Measurements from ENCODE around the gene PDE9A.

Gene PDE9A

GRCh38 chr21:42638266-42638863 lies 15.1 kb upstream of the PDE9A start:
- in situ Hi-C loops (cut with HindIII; ENCODE audit: low sequenced_read_pairs) = no loop called here
- TF ChIP-seq, protein P1, sequence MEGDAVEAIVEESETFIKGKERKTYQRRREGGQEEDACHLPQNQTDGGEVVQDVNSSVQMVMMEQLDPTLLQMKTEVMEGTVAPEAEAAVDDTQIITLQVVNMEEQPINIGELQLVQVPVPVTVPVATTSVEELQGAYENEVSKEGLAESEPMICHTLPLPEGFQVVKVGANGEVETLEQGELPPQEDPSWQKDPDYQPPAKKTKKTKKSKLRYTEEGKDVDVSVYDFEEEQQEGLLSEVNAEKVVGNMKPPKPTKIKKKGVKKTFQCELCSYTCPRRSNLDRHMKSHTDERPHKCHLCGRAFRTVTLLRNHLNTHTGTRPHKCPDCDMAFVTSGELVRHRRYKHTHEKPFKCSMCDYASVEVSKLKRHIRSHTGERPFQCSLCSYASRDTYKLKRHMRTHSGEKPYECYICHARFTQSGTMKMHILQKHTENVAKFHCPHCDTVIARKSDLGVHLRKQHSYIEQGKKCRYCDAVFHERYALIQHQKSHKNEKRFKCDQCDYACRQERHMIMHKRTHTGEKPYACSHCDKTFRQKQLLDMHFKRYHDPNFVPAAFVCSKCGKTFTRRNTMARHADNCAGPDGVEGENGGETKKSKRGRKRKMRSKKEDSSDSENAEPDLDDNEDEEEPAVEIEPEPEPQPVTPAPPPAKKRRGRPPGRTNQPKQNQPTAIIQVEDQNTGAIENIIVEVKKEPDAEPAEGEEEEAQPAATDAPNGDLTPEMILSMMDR (IDR thresholded peaks at IDR 0.05; ENCODE audit: low read depth, low read length, missing control alignments) = no peak
- H3K4me3 ChIP-seq (ENCODE audit: low read depth, low read length) = no peak overlapping the region
- no peak for DNase-seq (ENCODE audit: low read depth)

GRCh38 chr21:42639646-42640152 lies 13.7 kb upstream of the PDE9A start:
- TF ChIP-seq, protein P1 (IDR thresholded peaks at IDR 0.05; ENCODE audit: low read depth, low read length, missing control alignments) = no peak
- no peak overlapping the region for H3K4me3 ChIP-seq (ENCODE audit: low read depth, low read length)
- in situ Hi-C loops (cut with HindIII; ENCODE audit: low sequenced_read_pairs) = no loop called here
- no peak for DNase-seq (ENCODE audit: low read depth)

GRCh38 chr21:42640486-42640885 lies 12.9 kb upstream of the PDE9A start:
- in situ Hi-C loops (cut with HindIII; ENCODE audit: low sequenced_read_pairs) = no loop called here
- DNase-seq (ENCODE audit: low read depth) = no peak
- no peak overlapping the region for H3K4me3 ChIP-seq (ENCODE audit: low read depth, low read length)
- TF ChIP-seq, protein P1 (IDR thresholded peaks at IDR 0.05; ENCODE audit: low read depth, low read length, missing control alignments) = no peak

- TF ChIP-seq, protein P1 (IDR thresholded peaks at IDR 0.05; ENCODE audit: low read depth, low read length, missing control alignments) = no peak
- H3K4me3 ChIP-seq (ENCODE audit: low read depth, low read length) = no peak overlapping the region
- no peak for DNase-seq (ENCODE audit: low read depth)
- in situ Hi-C loops (cut with HindIII; ENCODE audit: low sequenced_read_pairs) = no loop called here
Measured at GRCh38 chr21:42641311-42642218, 11.9 kb upstream of the PDE9A start.

- no peak for DNase-seq (ENCODE audit: low read depth)
- no peak overlapping the region for H3K4me3 ChIP-seq (ENCODE audit: low read depth, low read length)
- in situ Hi-C loops (cut with HindIII; ENCODE audit: low sequenced_read_pairs) = no loop called here
- TF ChIP-seq, protein P1 (IDR thresholded peaks at IDR 0.05; ENCODE audit: low read depth, low read length, missing control alignments) = no peak
Measured at GRCh38 chr21:42642219-42642745, 11.1 kb upstream of the PDE9A start.

Data from astrocyte of the cerebellum (primary cell).